Heart right ventricle (tissue), 16 donors: ENCODE data around the gene PLCB4. TPM values are rescaled to one million over a fixed set of nuclear protein-coding genes. Genes with fewer than 3 reads are reported as not detected.

Source experiments
- ATAC-seq, 8 donors: fragments of 200-7000 bp; cut with Tn5 transposase; one replicate each; pipeline ENCODE4 v1.9.1; 2020; ENCODE audit warnings: mild to moderate bottlenecking in 8 of 8, moderate library complexity in 8 of 8, moderate number of reproducible peaks in 1 of 8
- DNase-seq, 2 donors: peaks; one replicate each; pipeline ENCODE4 v3.0.0-alpha.2; 2020
- H3K27ac ChIP-seq, 10 donors: fragments of 200-600 bp; sonication (generic) in 2 of 10; one replicate each; pipeline versions ENCODE4 v1.5.0 to v1.8.0; 2020 to 2022; ENCODE audit warnings: mild to moderate bottlenecking in 3 of 10
- H3K27me3 ChIP-seq, 7 donors: fragments of 200-600 bp; one replicate each; pipeline ENCODE4 v1.8.0; 2021 to 2022; ENCODE audit warnings: mild to moderate bottlenecking in 2 of 7
- H3K36me3 ChIP-seq, 9 donors: fragments of 200-600 bp; sonication (generic) in 1 of 9; one replicate each; pipeline versions ENCODE4 v1.5.0 to v1.8.0; 2020 to 2022; ENCODE audit warnings: mild to moderate bottlenecking in 2 of 9
- H3K4me1 ChIP-seq, 9 donors: fragments of 200-600 bp; sonication (generic) in 1 of 9; one replicate each; pipeline versions ENCODE4 v1.5.0 to v1.8.0; 2020 to 2022; ENCODE audit warnings: mild to moderate bottlenecking in 4 of 9
- H3K4me3 ChIP-seq, 10 donors: fragments of 200-600 bp; sonication (generic) in 2 of 10; one replicate each; pipeline versions ENCODE4 v1.5.0 to v1.8.0; 2020 to 2022; ENCODE audit warnings: mild to moderate bottlenecking in 7 of 10, moderate library complexity in 2 of 10
- H3K9me3 ChIP-seq, 11 donors: fragments of 200-600 bp in 10 of 11; sonication (generic) in 2 of 11; one replicate each; pipeline versions ENCODE4 v1.5.0 to v1.8.0; 2013 to 2022; ENCODE audit warnings: mild to moderate bottlenecking in 2 of 11, control low read depth in 1 of 11, moderate library complexity in 1 of 11
- CTCF ChIP-seq, 9 donors: fragments of 200-600 bp; sonication (generic) in 2 of 9; IDR thresholded peaks; one replicate each; pipeline versions ENCODE4 v1.5.0 to v1.8.0; 2021 to 2022; ENCODE audit warnings: antibody characterized with exemption in 9 of 9, mild to moderate bottlenecking in 5 of 9, moderate library complexity in 1 of 9
- WGBS, 2 donors: extraction: QIAGEN DNeasy Blood & Tissue Kit; methylation state at CpG; one replicate each; pipeline ENCODE4 v1.1.7; 2013; ENCODE audit warnings: inconsistent platforms in 1 of 2; 5-methylcytosine and 5-hydroxymethylcytosine counted together
- intact Hi-C, 10 donors: fragments of 100-400 bp; cut with DNase I; formaldehyde crosslinking; loops; one replicate each; pipeline versions ENCODE4 v1.11.1 to v1.14.2; 2022
- polyA plus RNA-seq, 2 donors: library from polyadenylated mRNA; stranded (reverse); fragments of 200-250 nt; gene quantifications; one replicate each; pipeline ENCODE4 v1.2.3, GENCODE V29; 2013
- total RNA-seq, 10 donors: library from RNA; stranded (reverse); fragmentation: NEBNext Ultra II Directional in 3 of 10; extraction: Animal tissue kit (Norgen Biotek cat#: 25700) in 3 of 10; gene quantifications; one replicate each; pipeline versions ENCODE4 v1.2.1 to v1.2.4, GENCODE V29; 2021 to 2023
- donor health status: Arrhythmogenic right ventricular cardiomyopathy.
- donor health status: ischemic (EF 13 %, LVEDD 7.1; RV severe dilation, severe dysfunction).
- donor health status: healthy with polysubstance abuse.
- donor health status: DM: no; HTN: yes; CAD: no.
- donor health status: DM: no; HTN: no; CAD: no.
- donor health status: ischemic (EF 25% LVEDD 6.9; RV normal size, moderate dysfunction).
- donor health status: ischemic (EF 25% LVEDD 5.7; RV mildly dilated, moderate dysfunction).
- donor health status: healthy.
- donor health status: DM: yes; HTN: yes; CAD: no.
- donor health status: Ischemic cardiomyopathy.
- donor health status: ischemic (EF 35%, LVEDD 5.7; RV mildly dilated, moderate dysfunction).
- donor health status: nonischemic (EF 11% LVEDD 7.7; RV severe dilation, severe dysfunction).
- donor health status: DM: yes; HTN: yes; CAD: no.
- donor health status: PGD.
- donor health status: ischemic (EF 29% LVEDD 5.4; RV normal size, mild dysfunction).
- donor health status: nonischemic (EF 23%, LVEDD 6.1; RV moderate dilation, normal function).

Gene PLCB4
- total and polyA plus RNA-seq, 12 donors, result 3.6 to 33.3 (median 28.4) TPM

GRCh38 chr20:9457136-9457535 lies 388.2 kb downstream of the PLCB4 start:
- H3K27me3 ChIP-seq, result no peaks in the 10 kb centered on the region
- peaks cover 0 to 12% (median 3%) of the 10 kb centered on the region in 9 donors for H3K4me1 ChIP-seq
- no peaks in the 10 kb centered on the region for H3K9me3 ChIP-seq
- H3K4me3 ChIP-seq, result no peak overlapping the region
- TF ChIP-seq CTCF (IDR thresholded peaks at IDR 0.05), result no peak
- H3K36me3 ChIP-seq, result peaks cover 0 to 100% (median 13%) of the 10 kb centered on the region in 9 donors
- 93 to 94% methylated on average over 2 of the region's 2 CpGs for WGBS, 2 donors
- H3K27ac ChIP-seq, result no peak overlapping the region
- DNase-seq (no peak), ATAC-seq (no peak)
- intact Hi-C loops, result no loop called here

- TF ChIP-seq CTCF (IDR thresholded peaks at IDR 0.05), result peak in 3 of 9 donors; percentile 20 to 44 (median 26)
- WGBS, 2 donors, result 81 to 88% methylated on average over 1 of the region's 1 CpG
- no peak for DNase-seq
- H3K9me3 ChIP-seq, result no peaks in the 10 kb centered on the region
- ATAC-seq, result no peak
- peaks cover 0 to 12% (median 3%) of the 10 kb centered on the region in 9 donors for H3K4me1 ChIP-seq
- intact Hi-C loops, result no loop called here
- H3K4me3 ChIP-seq, result no peak overlapping the region
- H3K27ac ChIP-seq, result no peak overlapping the region
- H3K36me3 ChIP-seq, result peaks cover 0 to 100% (median 13%) of the 10 kb centered on the region in 9 donors
- H3K27me3 ChIP-seq, result no peaks in the 10 kb centered on the region
These were observed 389.4 kb downstream of the PLCB4 start for GRCh38 chr20:9458138-9458796.

GRCh38 chr20:9460518-9460917 lies 391.6 kb downstream of the PLCB4 start:
- DNase-seq (no peak), ATAC-seq (no peak)
- peaks cover 0 to 77% (median 12%) of the 10 kb centered on the region in 9 donors for H3K36me3 ChIP-seq
- intact Hi-C loops, result no loop called here
- H3K4me3 ChIP-seq, result no peak overlapping the region
- H3K27ac ChIP-seq, result no peak overlapping the region
- H3K4me1 ChIP-seq, result peaks cover 0 to 12% (median 3%) of the 10 kb centered on the region in 9 donors
- peaks cover 0 to 5% (median 0%) of the 10 kb centered on the region in 11 donors for H3K9me3 ChIP-seq
- no peak for TF ChIP-seq CTCF (IDR thresholded peaks at IDR 0.05)
- no peaks in the 10 kb centered on the region for H3K27me3 ChIP-seq
- WGBS, 2 donors, result 42 to 63% methylated on average over 2 of the region's 2 CpGs

- no peak overlapping the region for H3K27ac ChIP-seq
- H3K27me3 ChIP-seq, result no peaks in the 10 kb centered on the region
- H3K9me3 ChIP-seq, result peaks cover 0 to 17% (median 0%) of the 10 kb centered on the region in 11 donors
- intact Hi-C loops, result loop anchor here in 1 of 10 donors (5.0 kb wide), 1 partner anchor 144 kb away; no protein-coding TSS in a partner anchor
- peak in 7 of 9 donors; percentile 13 to 58 (median 43) for TF ChIP-seq CTCF (IDR thresholded peaks at IDR 0.05)
- 50 to 59% methylated on average over 3 of the region's 3 CpGs for WGBS, 2 donors
- DNase-seq, result no peak
- peaks cover 0 to 47% (median 0%) of the 10 kb centered on the region in 9 donors for H3K36me3 ChIP-seq
- H3K4me1 ChIP-seq, result no peaks in the 10 kb centered on the region
- H3K4me3 ChIP-seq, result no peak overlapping the region
- no peak for ATAC-seq
These were observed 399.1 kb downstream of the PLCB4 start for GRCh38 chr20:9467995-9468394.
